Vein endothelial cell (primary cell): Measurements from ENCODE around the gene ABHD15. TPM values are rescaled to one million over a fixed set of nuclear protein-coding genes. Genes with fewer than 3 reads are reported as not detected.

Source experiments
- total RNA-seq: library from RNA; depleted of rRNA; stranded (reverse); fragments of >200 nt; gene quantifications from 2 replicates; pipeline ENCODE4 v1.2.3, GENCODE V29; 2012

The ABHD15 gene, protein sequence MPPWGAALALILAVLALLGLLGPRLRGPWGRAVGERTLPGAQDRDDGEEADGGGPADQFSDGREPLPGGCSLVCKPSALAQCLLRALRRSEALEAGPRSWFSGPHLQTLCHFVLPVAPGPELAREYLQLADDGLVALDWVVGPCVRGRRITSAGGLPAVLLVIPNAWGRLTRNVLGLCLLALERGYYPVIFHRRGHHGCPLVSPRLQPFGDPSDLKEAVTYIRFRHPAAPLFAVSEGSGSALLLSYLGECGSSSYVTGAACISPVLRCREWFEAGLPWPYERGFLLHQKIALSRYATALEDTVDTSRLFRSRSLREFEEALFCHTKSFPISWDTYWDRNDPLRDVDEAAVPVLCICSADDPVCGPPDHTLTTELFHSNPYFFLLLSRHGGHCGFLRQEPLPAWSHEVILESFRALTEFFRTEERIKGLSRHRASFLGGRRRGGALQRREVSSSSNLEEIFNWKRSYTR
- 6.5 and 7.6 TPM in 2 replicates for total RNA-seq

DNA sequence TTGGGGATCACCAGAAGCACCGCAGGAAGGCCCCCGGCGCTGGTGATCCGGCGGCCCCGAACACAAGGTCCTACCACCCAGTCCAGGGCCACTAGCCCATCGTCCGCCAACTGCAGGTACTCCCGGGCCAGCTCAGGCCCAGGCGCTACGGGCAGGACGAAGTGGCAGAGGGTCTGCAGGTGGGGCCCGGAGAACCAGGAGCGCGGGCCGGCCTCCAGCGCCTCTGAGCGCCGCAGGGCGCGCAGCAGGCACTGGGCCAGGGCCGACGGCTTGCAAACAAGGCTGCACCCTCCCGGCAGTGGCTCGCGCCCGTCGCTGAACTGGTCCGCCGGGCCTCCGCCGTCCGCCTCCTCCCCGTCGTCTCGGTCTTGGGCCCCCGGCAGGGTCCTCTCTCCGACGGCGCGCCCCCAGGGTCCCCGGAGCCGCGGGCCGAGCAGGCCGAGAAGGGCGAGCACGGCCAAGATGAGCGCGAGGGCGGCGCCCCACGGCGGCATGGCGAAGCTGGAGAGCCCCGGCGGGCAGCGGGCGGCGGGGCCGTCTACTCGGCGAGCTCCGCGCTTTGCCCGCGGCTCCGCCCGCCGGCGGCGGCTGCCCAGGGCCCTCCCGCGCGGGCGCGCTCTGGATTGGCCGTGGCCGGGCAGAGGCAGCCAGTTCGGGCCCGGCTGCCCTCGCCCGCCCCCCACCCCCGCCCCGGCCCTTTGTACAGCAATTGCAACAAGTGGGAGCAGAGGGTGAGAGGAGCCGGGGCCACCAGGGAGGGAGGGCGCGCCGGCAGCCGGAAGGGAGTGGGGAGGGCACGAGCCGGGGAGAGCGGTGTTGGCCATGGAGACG lies at the start of gene ABHD15:
Gene ABHD15 (minus strand): TSS at position 565 of the 831 bp plus-strand sequence. CDS start 71 bp downstream, at position 494.

DNA sequence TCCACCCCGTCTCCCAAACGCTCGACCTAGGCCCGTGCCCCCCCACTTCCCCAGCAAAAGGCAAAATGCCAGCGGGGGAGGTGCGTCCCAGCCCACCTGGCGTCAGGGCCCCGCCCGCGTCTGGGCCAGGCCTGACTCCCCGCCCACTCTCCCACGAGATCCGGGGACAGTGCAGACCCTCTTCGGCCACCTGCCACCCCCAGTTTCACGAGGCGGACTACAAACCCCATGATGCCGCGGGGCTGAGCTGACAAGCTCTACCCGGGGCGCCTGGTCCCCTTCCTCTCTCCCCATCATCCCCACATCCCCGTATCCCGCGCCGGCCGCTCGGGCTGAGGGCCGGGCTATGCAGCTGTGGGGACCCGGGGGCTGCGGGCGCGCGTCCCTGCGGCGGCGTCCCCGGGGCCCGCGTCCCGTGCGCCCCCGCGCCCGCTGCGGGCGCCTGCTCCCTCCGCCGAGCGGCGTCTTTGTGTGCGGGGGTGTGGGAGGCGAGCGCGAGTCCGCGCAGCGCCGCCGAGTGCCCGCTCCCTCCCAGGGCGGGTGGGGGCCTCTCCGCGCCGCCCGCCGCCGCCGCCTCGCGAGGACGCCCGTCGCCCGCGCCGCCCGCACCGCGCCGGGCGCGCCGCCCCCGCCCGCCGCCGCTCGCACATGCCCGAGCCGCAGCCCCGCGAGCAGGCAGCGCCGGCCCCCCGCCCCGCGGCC lies 26.2 kb upstream of the ABHD15 start, which contains the start of gene ANKRD13B:
Gene ANKRD13B (plus strand): TSS at position 283 of the 702 bp plus-strand sequence. CDS start 490 bp downstream, outside the sequence.

DNA sequence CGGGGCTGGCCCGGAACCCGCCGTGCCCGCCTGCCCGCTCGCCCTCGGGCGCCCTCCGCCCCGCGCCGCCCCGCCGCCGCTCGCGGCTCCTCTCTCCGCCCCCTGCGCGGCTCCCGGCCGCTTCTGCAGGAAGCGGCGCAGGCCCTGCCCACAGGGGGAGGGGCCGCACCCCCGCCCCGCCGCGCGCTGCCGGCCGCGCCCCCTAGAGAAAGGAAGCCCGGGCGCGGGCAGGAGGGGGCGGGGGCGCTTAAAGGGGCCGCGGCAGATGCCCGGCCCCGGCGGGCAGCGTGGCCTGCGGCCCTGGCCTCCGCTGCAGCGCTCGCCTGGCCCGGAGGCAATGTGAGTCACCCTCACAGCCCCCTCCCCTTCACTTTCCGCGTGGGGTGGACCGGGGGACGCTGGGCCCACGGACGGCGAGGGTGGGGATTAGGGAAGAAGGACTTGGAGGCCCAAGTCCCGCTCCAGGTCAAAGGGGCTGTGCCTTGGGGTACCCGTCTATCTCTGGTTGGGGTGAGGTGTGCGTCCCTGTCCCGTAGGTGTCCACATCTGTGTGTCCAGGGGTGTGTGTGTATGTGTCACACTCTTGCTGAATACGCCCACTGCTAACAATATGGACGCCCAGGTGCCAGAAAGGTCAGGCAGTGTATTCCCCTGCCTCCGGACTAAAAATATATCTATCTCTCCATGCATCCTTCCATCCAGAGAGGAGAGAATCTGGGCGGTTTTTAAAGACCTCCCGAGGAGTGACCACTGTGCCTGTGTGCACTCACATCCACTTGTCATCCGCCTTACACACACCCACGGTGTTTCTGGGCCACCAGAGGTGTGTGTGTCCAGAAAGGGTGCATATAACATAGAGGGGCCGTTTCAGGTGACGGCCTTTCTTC lies 22.9 kb upstream of the ABHD15 start, which contains the start of gene GIT1:
Gene GIT1 (minus strand): TSS at position 125 of the 887 bp plus-strand sequence. CDS start 270 bp downstream, outside the sequence.

DNA sequence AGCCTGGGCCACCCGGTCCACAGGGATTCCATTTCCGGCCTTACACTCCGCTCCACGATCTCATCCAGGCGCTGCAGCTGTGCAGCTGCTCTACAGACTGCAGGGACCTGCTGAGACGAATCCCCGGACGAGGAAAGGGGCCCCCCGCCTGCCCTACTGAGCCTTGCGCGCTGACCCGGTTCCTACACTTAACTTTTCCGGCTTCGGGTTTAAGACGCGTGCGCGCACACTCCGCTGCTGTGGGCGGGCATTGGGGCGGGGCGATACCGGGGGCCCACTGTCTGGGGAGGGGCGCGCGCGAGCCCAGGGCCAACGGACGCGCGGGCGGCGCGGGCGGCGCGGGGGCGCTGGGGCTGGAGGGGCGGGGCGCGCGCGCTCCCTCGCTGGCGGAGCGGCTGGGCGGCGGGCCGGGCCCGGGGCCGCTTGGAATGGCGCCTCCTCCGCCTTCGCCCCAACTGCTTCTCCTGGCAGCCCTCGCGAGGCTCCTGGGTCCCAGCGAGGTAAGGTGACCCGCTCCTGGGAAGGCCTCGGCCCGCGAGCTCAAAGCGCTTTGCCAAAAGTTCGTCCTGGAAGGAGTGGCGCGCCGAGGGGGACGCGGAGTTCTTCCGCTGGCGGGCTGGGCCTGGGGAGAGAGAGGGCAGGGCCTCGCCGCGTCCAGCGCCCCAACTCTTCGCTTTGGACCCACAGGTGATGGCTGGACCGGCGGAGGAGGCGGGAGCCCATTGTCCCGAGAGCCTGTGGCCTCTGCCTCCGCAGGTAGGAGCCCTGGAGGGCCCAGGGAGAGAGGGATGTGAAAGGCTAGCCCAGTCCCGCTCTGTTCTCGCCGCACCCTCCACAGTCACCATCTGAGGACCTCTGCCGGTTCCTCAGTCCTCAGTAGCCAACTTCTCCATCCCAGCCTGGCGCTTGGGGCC lies 1.8 kb upstream of the ABHD15 start, which contains the start of gene TP53I13:
Gene TP53I13 (plus strand): TSS at position 371 of the 914 bp plus-strand sequence. CDS start 58 bp downstream, at position 429.

Other genes starting within 250 kb of the ABHD15 start
- 76.8 and 80.2 TPM in 2 replicates for gene TAOK1, start 176.7 kb downstream of the ABHD15 start, total RNA-seq
- 31.6 and 47.0 TPM in 2 replicates for gene TP53I13, start 1.7 kb upstream of the ABHD15 start, total RNA-seq
- 70.6 and 80.7 TPM in 2 replicates for gene GIT1, start 22.6 kb upstream of the ABHD15 start, total RNA-seq
- 16.5 and 29.7 TPM in 2 replicates for gene ANKRD13B, start 26.1 kb upstream of the ABHD15 start, total RNA-seq
- gene CORO6, start 55.9 kb upstream of the ABHD15 start, total RNA-seq = 2.2 and 2.3 TPM in 2 replicates